ENCODE data around the gene CATSPER1.
"Not testable (repeated sequence)": the region's sequence is repeated elsewhere in the genome, so short reads cannot be mapped to it uniquely, and the experiment has no call there.

DNA sequence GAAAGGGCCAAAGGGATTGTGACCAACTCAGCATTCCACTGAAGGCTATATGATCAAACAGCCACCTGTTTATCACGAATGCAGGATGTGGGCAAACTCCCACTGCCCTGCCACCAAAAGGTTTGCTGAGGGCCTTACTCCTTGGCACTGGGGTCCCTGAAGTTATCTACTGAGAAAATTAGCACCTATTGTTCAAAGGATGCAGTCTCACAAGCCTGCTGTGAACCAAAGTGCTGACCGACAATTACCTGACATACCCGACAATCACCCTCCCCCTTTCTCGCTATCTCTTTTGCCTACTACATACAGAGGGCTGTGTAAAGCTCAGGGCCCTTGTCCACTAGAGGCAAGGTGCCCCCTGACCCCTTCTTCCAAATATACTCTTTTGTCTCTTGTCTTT, 16.2 kb downstream of the CATSPER1 start:
- TF ChIP-seq, protein P1, sequence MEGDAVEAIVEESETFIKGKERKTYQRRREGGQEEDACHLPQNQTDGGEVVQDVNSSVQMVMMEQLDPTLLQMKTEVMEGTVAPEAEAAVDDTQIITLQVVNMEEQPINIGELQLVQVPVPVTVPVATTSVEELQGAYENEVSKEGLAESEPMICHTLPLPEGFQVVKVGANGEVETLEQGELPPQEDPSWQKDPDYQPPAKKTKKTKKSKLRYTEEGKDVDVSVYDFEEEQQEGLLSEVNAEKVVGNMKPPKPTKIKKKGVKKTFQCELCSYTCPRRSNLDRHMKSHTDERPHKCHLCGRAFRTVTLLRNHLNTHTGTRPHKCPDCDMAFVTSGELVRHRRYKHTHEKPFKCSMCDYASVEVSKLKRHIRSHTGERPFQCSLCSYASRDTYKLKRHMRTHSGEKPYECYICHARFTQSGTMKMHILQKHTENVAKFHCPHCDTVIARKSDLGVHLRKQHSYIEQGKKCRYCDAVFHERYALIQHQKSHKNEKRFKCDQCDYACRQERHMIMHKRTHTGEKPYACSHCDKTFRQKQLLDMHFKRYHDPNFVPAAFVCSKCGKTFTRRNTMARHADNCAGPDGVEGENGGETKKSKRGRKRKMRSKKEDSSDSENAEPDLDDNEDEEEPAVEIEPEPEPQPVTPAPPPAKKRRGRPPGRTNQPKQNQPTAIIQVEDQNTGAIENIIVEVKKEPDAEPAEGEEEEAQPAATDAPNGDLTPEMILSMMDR (IDR thresholded peaks at IDR 0.05) = not testable (repeated sequence)
- TF ChIP-seq POLR2A (IDR thresholded peaks at IDR 0.05) = not testable (repeated sequence)
